Esophagus squamous epithelium (tissue), 4 donors: ENCODE data around the gene CREB5.

Experiments used
- CTCF ChIP-seq, 6 experiments: fragments of 450-650 bp in 4 of 6; fragments of 200-600 bp in 2 of 6; sonication (generic) in 2 of 6; IDR thresholded peaks; one replicate each; pipeline ENCODE4 v1.5.1; 2016 to 2019; ENCODE audit warnings: antibody characterized with exemption in 6 of 6, mild to moderate bottlenecking in 4 of 6, moderate library complexity in 4 of 6
- POLR2A ChIP-seq, 4 donors: fragments of 450-650 bp; IDR thresholded peaks; one replicate each; pipeline ENCODE4 v1.6.1; 2017; ENCODE audit warnings: antibody characterized with exemption in 4 of 4, mild to moderate bottlenecking in 4 of 4, moderate library complexity in 3 of 4

- no peak for TF ChIP-seq POLR2A (IDR thresholded peaks at IDR 0.05)
- no peak for TF ChIP-seq CTCF (IDR thresholded peaks at IDR 0.05)
These were observed 355.0 kb downstream of the CREB5 start for GRCh38 chr7:28767356-28767755.
